SK-N-MC (cell line): Measurements from ENCODE around the gene SLC1A5.
A peak's percentile ranks its signal among the peaks of the same experiment; 100 is the strongest.
"Not testable (repeated sequence)": the region's sequence is repeated elsewhere in the genome, so short reads cannot be mapped to it uniquely, and the experiment has no call there.

ENCODE experiments used
- DNase-seq: peaks from one replicate; pipeline ENCODE4 v3.0.0-alpha.2; 2011; ENCODE audit warnings: low read depth, low spot score
- H3K27ac ChIP-seq: fragments of 200-600 bp; sonication (generic); 2 replicates; pipeline ENCODE4 v1.5.1; 2016; ENCODE audit warnings: mixed run types
- H3K36me3 ChIP-seq: fragments of 200-600 bp; sonication (generic); 2 replicates; pipeline ENCODE4 v1.6.1; 2017; ENCODE audit warnings: antibody characterized with exemption, low read length, mixed read lengths; ENCODE audit not compliant: insufficient read depth
- H3K4me3 ChIP-seq: fragments of 200-600 bp; sonication (generic); 2 replicates; pipeline ENCODE4 v1.5.1; 2016
- H3K9ac ChIP-seq: fragments of 200-600 bp; sonication (generic); 2 replicates; pipeline ENCODE4 v1.8.0; 2017; ENCODE audit warnings: mixed run types, mixed read lengths; ENCODE audit not compliant: insufficient read length
- H3K9me3 ChIP-seq: fragments of 200-600 bp; sonication (generic); 2 replicates; pipeline ENCODE4 v1.6.1; 2017; ENCODE audit warnings: low read depth, mild to moderate bottlenecking, antibody characterized with exemption, low read length, moderate library complexity, mixed read lengths
- EZH2 ChIP-seq: fragments of 200-600 bp; sonication (generic); IDR thresholded peaks from one replicate; pipeline ENCODE4 v1.6.1; 2017; ENCODE audit warnings: antibody characterized with exemption
- FOXP2 ChIP-seq: optimal IDR thresholded peaks from 2 replicates; pipeline ENCODE3; 2011; ENCODE audit warnings: mild to moderate bottlenecking, moderate library complexity; ENCODE audit not compliant: insufficient read depth; ENCODE audit errors: extremely low read length, control extremely low read depth
- POLR2AphosphoS5 ChIP-seq: IDR thresholded peaks from 2 replicates; pipeline ENCODE4 v1.6.1; 2012; ENCODE audit warnings: mild to moderate bottlenecking, low read depth, low read length, borderline replicate concordance

The SLC1A5 gene

DNA sequence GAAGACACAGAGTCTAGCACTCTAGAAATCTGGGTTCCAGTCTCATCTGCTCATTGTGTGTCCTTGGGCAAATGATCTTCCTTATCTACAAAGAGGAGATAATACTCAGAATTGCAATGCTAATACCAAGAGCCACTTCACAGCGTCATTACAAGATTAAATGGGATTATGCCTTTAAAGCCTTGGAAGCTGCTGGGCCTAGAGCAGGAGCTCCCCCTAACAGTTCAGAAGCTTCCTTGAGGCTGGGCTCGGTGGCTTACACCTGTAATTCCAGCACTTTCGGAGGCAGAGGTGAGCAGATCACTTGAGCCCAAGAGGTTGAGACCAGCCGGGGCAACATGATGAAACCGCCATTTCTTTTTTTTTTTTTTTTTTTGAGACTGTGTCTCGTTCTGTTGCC is 34.7 kb upstream of the SLC1A5 start:
- TF ChIP-seq FOXP2 (no peak), EZH2 (no peak), POLR2AphosphoS5 (no peak)
- Histone ChIP-seq H3K9ac (no peak overlapping the region), H3K9me3 (no peaks in the 10 kb centered on the region), H3K4me3 (no peak overlapping the region), H3K36me3 (no peaks in the 10 kb centered on the region), H3K27ac (no peak overlapping the region)
- no peak for DNase-seq

GRCh38 chr19:46822410-46822787 is 34.0 kb upstream of the SLC1A5 start:
- not testable (repeated sequence) for H3K9me3 ChIP-seq, H3K36me3 ChIP-seq, H3K4me3 ChIP-seq, H3K9ac ChIP-seq, DNase-seq, H3K27ac ChIP-seq

- no peak overlapping the region for H3K9ac ChIP-seq
- H3K27ac ChIP-seq = no peak overlapping the region
- no peak for DNase-seq
- no peak overlapping the region for H3K4me3 ChIP-seq
- no peaks in the 10 kb centered on the region for H3K36me3 ChIP-seq
- no peaks in the 10 kb centered on the region for H3K9me3 ChIP-seq
- no peak for TF ChIP-seq FOXP2
- no peak for TF ChIP-seq EZH2
- TF ChIP-seq POLR2AphosphoS5 = no peak
Observed at GRCh38 chr19:46821512-46822409, 33.4 kb upstream of the SLC1A5 start.

GRCh38 chr19:46818812-46819211 is 30.4 kb upstream of the SLC1A5 start:
- Histone ChIP-seq H3K9ac (no peak overlapping the region), H3K36me3 (no peaks in the 10 kb centered on the region), H3K27ac (no peak overlapping the region), H3K4me3 (no peak overlapping the region), H3K9me3 (no peaks in the 10 kb centered on the region)
- TF ChIP-seq FOXP2 = no peak
- TF ChIP-seq POLR2AphosphoS5 = no peak
- TF ChIP-seq EZH2 = no peak
- DNase-seq = no peak

DNA sequence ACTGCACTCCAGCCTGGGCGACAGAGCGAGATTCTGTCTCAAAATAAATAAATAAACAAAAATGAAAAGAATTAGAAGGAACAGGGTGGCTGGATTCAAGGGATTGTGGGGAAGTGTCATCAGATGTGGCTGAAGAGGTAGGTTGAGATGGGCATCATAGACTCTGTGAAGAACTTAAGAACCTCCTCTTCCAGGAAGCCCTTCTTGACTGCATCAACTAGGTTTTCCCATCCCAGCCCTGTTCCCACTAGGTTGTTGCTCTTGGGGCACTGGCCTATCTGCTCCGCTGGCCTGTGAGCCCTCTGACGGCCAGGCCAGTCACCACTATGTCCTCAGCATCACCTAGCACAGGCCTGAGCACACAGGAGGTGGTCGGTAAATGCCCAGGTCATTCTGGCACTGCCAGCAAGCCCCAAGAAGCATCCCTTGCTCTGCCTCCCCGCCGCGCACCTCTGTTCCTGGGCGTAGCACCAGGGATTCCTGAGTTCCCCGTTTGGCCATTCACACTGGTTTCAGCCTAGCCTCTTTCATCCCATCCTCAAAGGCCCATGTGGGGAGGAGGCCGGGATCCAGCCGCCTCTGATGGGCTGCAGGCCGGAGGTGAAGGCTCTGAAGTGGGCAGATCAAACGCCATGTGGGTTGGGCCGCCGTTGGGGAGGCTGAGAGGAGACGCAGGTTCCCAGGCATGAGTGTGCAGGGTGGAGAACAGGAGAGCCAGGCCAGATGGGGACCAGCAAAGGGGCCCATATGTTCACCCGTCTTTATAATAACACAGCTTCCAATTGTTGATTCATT is 27.6 kb upstream of the SLC1A5 start:
- no peak for TF ChIP-seq EZH2
- no peak for TF ChIP-seq FOXP2
- no peak for TF ChIP-seq POLR2AphosphoS5
- no peaks in the 10 kb centered on the region for H3K36me3 ChIP-seq
- no peaks in the 10 kb centered on the region for H3K9me3 ChIP-seq
- no peak overlapping the region for H3K27ac ChIP-seq
- DNase-seq = no peak
- no peak overlapping the region for H3K9ac ChIP-seq
- H3K4me3 ChIP-seq = no peak overlapping the region

DNA sequence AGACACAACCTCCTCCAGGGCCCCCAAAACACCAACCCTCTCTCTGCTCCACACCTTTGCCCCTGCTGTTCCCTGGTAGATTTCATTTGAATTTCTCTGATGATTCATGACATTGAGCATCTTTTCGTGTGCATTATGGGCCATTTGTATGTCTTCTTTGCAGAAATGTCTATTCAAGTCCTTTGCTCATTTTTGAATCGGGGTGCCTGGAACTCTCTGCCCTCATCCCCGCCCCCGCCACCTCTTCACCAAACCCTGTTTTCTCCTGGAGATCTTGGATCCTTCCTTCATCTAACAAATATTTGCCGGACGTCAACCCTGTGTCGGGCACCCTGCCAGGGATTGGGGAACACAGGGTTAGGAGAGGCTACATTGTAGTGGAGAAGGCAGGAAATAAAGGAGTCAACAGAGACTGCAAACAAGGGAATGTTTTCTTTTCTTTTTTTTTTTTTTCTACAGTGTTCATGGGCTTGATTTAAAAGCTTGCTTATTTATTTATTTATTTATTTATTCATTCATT is 25.5 kb upstream of the SLC1A5 start:
- TF ChIP-seq FOXP2 (no peak), POLR2AphosphoS5 (no peak), EZH2 (no peak)
- no peak overlapping the region for H3K4me3 ChIP-seq
- H3K36me3 ChIP-seq = no peaks in the 10 kb centered on the region
- H3K9me3 ChIP-seq = no peaks in the 10 kb centered on the region
- no peak for DNase-seq
- no peak overlapping the region for H3K27ac ChIP-seq
- no peak overlapping the region for H3K9ac ChIP-seq

- DNase-seq = no peak
- no peaks in the 10 kb centered on the region for H3K9me3 ChIP-seq
- peak overlapping the region; percentile 16 for H3K9ac ChIP-seq
- no peak overlapping the region for H3K4me3 ChIP-seq
- TF ChIP-seq POLR2AphosphoS5 = no peak
- no peak for TF ChIP-seq FOXP2
- no peak for TF ChIP-seq EZH2
- no peaks in the 10 kb centered on the region for H3K36me3 ChIP-seq
- no peak overlapping the region for H3K27ac ChIP-seq
Observed at GRCh38 chr19:46812977-46813838, 24.8 kb upstream of the SLC1A5 start.
